Inflammatory macrophage treated with lipopolysaccharide for 1 hour (primary cell): Measurements from ENCODE around the gene TUT1.
"Not testable (repeated sequence)": the region's sequence is repeated elsewhere in the genome, so short reads cannot be mapped to it uniquely, and the experiment has no call there.

ENCODE experiments used
- DNase-seq, 2 donors: peaks; one replicate each; pipeline ENCODE4 v3.0.0-alpha.2; 2020 to 2022

The TUT1 gene

DNA sequence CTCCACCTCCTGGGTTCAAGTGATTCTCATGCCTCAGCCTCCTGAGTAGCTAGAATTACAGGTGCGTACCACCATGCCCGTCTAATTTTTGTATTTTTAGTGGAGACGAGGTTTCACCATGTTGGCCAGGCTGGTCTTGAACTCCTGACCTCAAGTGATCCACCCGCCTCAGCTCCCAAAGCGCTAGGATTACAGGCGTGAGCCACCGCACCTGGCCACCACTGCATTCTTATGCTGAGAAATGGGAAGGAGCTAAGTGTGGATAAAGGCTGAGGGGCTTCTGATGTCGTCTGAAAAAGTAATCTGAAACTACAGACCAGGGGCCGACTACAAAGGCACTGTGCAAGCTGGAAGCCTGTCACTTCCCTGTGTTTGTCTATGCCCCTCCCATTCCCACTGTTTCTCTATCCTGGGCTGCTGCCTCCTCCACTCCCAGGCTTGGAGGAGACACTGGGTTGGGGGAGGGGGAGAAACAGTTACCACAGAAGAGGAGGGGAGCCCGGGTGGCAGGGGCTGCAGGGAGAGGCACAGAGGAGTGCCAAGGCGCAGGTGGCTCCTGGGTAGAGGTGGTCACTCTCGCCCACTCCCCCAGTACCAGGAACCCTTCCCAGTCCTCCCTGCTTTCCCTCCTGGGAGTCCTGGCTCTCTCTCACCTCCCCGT is 13.3 kb upstream of the TUT1 start:
- DNase-seq = no peak

DNA sequence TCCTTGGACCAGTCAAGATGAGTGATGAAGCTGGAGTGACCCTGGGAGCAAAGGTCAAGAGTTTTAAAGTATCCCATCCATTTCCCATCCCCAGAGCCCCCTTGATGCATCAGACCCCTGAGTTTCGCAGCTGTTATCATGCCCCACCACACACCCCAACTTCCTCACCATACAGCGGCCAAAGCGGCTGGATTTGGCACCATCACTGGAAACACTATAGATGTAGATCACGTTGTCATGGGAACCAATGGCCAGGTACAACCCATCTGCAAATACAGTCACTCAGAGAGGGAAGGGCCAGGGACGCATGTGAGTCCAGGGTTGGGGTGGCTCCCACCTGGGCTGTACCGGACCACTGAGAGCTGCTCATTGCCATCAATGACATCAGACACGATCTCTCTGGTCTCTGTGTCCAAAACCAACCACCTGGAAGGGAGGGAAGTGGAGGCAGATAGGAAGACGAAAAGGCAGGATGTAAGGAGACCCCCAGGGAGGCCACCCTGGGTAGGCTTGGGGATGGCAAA is 12.5 kb upstream of the TUT1 start:
- DNase-seq = no peak

GRCh38 chr11:62603072-62603408 is 11.7 kb upstream of the TUT1 start:
- no peak for DNase-seq

GRCh38 chr11:62602141-62603071 is 11.1 kb upstream of the TUT1 start:
- no peak for DNase-seq

GRCh38 chr11:62601372-62602140 is 10.2 kb upstream of the TUT1 start, which contains the start of gene MTA2:
MTA2 (minus strand) TSS chr11:62601865; CDS start chr11:62601450, 415 bp downstream.
- peak; percentile 98 to 100 for DNase-seq

DNA sequence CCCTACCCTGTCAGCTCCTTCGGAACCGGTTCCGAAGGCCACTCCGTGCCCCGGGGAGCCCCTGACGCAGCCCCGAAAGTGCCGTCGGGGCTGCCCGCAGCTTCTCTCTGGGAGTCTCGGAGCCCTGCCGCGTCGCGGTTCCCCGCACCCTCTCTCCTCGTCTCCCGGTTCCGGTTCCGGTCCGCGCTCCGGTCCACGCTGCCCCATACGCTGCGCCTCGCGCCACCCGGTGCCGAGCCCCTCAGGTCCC is 9.7 kb upstream of the TUT1 start:
- peak in 1 of 2 donors; percentile 26 for DNase-seq

- DNase-seq = no peak
Measured at GRCh38 chr11:62600367-62601121, 9.2 kb upstream of the TUT1 start.

DNA sequence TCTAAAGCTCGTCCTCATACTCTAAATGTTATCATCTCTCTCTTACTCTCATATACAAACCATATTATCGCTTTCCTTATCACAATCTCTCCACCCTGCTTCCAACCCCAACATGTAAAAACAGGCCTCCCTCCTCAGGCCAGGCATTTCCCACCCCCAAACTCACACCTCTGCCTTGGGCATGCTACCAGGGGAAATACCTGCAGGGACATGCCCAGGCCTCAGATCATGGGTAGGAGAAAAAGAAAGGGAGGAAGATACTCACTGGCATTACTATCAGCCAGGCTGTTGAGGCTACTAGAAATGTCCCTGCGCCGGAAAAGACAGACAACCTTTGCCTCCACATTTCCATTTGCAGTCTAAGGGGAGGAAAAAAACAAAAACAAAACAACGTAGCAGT is 8.6 kb upstream of the TUT1 start:
- DNase-seq = no peak

DNA sequence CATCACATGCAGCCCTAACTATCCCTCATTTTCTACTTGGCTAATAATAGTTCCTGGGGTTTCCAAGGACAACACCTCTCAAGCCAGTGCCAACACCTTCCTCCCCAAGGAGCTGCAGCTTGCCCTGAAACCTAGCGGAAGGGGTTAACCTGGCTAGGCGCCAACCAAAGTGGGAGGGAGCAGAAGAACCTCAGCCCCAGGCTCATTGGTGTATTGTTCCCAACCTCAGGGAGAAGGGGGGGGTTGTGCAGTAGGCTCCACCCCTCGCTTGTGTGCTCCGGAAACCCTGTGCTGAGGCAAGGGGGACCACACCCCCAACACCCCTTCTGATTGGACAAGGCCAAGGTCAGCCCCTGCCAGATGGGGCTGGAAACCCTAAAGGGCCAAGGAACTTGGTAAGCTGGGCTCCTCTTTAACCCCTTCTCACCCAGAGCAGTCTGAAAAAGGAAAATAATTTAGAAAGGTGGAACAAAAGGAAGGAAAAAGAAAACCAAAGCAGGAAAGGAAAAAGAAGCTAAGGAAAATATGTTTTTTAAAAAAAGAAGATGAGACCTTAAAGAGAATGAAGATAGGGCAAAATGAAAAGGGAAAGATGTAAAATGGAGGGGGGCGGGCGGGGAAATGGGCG is 7.9 kb upstream of the TUT1 start:
- peak; percentile 95 to 96 for DNase-seq

GRCh38 chr11:62595124-62595523 is 3.8 kb upstream of the TUT1 start:
- DNase-seq = no peak

DNA sequence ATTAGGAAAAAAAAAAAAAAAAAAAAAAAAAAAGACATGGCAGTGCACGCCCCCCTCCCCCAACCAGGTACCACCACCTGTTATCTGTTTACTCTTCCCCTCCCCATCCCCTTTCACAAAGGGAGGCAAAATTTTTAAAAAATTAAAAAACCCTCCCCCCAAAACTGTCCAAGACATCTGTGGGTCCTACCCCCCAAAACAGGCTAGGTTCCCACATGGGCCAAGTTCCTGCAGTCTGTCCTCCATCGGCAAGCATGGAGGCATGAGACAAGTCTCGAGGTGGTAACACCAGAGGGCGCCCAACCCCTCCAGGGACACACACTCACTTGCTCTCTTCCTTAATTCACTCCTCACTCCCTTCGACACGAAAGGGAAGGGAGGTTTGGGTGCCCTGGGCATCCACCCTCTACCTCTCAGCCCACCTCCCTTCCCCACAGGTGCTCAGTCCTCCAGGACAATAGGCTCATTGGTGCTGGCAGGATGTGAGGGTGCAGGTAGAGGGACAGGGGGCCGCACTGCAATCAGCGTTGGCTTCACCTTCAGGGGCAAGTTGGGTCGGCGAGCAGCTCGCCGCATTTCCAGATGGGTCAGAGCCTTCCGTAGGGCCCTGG is 2.2 kb upstream of the TUT1 start:
- peak; percentile 75 to 92 for DNase-seq

DNA sequence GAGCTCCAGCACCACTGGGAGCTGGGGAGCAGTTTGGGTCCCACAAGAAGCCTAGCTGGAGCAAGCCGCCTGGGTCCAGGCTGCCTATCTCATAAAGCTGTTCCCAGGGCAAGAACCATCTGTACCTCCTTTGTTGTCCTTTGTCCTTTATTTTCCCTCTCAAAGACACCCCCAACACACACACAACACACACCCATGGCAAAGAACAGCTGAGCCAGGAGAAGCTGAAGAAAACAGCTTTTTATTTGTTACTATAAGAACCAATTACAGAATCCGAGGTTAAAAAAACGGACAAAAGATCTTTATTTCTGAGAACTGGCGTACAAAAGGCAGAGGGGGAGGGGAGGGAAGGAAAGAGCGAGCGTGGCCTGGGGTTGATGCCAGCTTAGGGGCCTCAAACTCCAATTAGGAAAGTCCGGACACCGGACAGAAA is 1.7 kb upstream of the TUT1 start:
- no peak for DNase-seq

DNA sequence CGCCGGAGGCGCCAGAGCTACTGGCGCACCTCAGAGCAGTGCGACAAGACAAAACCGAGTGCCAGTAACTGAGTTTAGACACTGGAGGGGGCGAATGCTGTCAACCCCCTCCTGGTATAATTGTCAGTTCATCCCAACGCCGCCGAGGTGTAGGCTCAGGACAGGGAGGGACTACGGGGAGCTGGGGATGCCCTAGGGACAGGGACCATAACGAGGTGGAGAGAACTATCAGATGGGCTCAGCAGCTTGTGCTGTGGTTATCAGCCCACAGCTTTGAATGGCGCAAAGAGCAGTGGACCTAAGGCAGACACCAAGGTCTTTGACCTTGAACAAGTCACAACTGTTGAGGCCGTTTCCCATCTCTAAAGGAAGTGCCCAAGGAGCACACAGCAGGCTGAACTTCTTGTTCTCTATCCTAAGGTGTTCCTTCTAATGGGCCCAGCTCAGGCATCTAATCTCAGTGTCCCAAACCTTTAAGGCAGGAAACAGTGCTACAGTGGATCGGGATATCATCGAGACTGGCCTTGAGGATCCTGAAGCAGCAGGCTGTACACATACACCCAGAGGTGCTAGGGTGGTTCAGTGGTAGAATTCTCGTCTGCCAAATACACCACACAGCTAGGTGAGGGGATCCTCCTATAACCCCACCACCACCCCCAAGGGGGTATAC is 958 bp upstream of the TUT1 start:
- no peak for DNase-seq

DNA sequence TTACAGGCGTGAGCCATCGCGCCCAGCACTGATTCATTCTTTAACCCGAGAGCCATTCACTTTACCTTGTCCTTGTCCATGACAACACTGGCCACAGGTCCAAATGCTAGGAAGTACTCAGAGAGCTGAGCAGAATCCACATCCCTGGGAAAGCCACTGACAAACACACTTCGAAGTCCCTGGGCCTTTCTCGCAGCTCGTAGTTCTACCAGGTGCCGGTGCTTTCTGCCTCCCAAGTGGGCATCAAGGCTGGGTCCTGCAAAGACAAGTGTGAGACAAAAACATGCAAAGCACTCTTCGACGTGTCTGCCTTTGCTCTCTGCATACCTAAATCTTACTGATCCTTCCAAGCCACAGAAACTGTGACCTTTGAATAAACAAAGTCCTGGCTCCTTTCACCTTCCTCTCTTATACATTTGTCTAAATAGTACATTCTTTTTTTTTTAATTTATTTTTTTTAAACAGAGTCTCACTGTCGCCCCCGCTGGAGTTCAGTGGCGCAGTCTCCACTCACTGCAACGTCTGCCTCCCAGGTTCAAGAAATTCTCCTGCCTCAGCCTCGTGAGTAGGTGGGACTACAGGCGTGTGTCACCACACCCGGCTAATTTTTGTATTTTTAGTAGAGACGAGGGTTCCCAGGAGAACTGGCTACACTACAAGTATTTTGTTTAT is 2.2 kb downstream of the TUT1 start:
- DNase-seq = no peak

DNA sequence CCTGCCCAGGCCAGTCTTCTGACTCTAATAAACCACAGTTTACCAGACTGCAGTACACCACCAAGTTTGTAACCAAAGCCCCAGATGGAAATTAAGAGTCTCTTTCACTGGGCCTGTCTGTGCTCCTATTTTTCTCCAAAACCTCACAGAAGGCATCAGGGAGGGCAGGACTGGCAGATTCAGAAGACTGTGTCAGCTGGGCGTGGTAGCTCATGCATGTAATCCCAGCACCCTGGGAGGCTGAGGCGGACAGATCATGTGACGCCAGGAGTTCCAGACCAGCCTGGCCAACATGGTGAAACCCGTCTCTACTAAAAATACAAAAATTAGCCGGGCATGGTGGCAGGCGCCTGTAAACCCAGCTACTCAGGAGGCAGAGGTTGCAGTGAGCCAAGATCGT is 6.0 kb downstream of the TUT1 start:
- not testable (repeated sequence) for DNase-seq

DNA sequence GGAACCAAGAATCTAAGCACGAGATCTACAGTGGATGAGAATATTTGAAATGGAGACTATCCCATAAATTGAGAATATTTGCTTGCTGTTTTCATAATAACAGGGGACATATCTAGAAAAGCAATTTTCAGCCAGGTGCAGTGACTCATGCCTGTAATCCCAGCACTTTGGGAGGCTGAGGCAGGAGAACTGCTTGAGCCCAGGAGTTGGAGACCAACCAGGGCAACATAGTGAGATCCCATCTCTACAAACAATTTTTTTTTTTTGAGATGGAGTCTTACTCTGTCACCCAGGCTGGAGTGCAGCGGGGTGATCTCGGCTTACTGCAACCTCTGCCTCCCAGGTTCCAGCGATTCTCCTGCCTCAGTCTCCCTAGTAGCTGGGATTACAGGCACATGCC is 9.6 kb downstream of the TUT1 start:
- not testable (repeated sequence) for DNase-seq

DNA sequence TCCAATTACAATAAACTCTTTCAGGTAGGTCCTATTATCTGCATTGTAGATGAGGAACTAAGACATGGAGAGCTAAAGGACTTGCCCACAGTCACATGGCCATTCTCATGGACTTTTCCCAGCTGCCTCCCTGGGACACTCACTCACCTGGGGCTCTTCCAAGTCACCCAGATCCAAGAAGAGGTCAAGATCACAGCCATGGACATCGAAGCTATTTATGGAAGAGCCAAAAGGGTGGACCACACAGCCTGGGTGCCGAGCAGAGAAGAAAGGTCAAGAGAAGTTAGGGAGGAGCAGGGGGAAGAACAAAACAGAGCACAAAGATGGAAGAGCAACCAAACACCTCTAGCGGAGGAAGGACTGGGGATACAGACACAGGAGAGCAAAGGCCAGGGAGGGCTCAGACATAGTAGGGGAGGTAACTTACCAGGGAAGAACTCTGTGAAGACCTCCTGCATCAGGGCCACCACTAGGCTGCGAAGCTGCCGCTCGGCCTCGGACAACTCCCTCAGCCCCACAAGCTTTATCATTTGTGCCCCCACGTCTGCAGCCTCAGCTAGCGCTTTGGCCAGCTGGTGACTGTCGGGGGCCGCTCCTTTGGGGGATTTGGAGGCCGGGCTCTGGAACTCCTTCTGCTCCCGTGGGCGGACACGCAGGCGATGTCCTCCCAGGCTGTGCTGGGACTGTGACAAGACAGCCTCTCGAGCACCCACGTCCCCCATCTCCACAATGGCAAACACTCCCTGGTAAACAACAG is 10.2 kb downstream of the TUT1 start:
- no peak for DNase-seq

GRCh38 chr11:62579252-62579651 is 12.1 kb downstream of the TUT1 start:
- DNase-seq = no peak

DNA sequence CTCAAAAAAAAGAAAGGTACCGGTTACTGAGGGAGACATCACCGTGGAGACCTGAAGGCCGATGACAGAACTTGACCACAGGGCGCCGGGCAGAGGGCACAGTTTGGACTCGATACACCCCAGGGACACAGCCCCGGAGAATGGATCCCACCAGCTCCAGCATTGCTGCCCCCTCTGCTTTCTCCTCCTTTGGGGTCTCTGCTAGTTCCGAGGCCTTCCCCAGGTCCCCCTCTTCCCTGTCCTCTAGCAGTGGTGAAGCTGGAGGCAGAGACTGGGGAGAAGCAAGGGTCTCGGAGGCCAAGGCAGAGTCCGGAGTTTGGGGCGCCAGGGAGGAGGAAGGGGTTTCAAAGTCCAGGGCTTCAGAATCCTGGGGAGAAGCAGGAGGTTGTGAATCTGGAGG is 12.8 kb downstream of the TUT1 start:
- no peak for DNase-seq
